HG02610 (cell line): ENCODE measurements around the gene TNFRSF14.

Experiments used
- ATAC-seq: cut with Tn5 transposase; IDR thresholded peaks from one replicate; pipeline ENCODE4 v1.9.1; 2021; ENCODE audit warnings: mild to moderate bottlenecking, moderate library complexity; ENCODE audit not compliant: unreplicated experiment

The TNFRSF14 gene

DNA sequence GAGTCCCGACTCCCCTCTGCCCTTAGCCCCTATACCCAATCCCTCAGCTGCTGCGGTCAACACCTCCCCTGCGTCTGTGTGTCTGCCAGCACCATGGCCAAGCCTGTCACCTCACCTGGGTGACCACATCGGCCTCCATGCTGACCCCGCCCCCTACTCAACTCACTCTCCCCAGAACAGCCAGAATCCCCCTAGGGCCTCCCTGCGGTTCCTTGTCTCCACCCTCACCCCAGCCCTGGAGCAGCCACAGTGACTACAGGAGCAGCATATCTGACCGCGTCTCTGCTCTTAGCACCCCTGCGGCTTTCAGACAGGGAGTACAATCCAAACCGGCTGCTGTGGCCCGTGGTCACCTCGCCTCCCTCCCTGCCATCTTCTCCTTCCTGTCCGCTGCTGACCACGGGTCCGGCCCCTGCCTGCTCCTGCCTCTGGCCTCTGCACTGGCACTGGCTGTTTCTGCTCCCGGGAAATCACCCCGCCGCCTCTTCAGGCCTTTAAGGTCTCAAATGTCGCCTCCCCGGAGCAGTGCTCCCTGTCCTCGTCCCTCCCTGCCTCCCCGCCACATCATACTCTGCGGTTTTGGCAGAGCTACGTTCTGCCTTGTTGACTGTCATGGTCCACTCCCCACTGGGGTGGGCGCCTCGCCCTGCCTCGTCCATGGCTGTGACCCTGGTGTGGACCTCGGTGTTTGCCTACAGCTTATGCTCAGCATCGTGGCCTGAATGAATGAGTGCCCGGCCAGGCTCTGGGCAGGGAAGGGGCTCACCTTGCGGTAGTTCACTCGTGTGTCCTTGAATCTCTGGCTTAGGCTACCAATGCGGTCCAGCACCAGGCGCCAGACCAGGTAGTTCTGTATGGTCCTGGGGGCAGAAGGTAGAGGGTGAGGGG, 41.5 kb downstream of the TNFRSF14 start:
- no peak for ATAC-seq

DNA sequence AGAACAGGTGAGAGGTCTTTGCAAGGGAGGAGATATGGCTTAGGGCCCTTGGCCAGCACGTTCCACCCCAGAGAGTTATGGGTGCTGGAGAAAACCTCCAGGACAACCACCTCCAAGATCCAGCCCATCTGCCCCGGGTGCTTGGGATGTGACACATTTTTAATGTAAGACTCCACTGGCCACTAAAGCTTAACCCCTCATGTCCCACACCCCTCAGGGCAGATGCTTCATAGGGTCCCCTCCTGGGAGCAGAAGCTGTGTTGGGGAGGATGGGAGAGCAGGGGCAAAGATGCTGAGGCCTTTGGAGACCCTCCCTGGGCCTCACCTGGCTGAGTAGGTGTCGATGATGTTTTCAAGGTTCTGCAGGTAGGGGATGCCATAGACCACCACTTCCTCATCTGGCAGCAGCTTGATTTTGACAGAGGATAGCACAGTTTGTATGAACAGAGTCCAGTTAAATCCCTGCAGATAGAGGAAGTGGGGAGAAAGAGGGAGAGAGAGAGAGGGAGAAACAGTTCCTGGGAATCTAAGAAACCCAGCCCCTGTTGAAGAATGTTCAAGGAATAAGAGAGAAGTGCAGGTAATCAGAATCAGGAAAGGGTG, 42.3 kb downstream of the TNFRSF14 start:
- ATAC-seq: no peak

DNA sequence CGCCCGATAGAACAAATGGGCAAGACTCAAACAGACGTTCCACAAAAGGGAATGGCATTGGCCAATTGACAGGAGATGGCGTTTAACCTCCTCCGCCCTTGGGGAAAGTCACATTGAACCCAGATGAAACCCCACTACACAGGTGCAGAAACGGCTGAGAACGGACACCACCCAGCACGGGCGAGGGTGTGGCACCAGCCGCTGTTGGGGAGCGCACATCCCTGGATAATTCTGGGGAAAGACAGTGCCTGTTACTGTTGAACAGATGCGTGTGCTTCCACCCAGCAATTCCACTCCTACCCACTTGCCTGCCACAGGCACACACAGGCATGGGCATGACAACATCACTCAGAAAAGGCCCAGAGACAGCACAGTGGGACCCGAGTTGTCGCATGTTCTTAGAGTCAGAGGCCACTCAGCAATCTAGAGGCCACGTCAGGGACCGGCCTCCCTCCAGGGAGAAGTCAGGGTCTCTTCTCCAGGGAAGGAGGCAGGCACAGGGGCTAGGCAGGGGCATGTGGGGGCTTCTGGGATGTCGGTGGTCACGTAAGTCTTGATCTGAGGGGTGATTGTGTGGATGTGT, 45.6 kb downstream of the TNFRSF14 start:
- ATAC-seq: no peak

DNA sequence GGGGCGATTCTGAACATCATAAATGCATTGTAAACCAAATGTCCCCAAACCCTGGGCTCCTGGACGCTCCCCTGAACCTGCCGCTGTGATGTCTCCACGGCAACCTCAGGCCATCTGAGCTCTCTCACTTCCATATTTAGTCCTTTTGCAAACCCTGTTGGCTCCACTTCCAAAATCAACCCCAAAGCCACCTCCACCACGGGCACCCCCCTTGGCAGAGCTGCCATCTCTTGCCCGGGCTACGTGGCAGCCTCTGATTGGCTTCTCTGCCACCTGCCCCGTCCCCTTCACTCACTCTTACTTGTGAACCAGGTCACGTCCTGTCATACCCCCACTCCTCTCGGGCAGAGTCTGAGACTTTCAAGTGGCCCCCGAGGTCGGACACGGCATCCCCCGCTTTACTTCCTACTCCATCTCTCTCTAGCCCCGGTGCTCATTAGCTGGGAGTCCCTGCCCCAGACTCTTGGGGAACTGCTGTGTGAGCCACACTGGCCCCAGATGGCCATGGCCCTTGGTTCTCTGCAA, 46.2 kb downstream of the TNFRSF14 start:
- ATAC-seq: no peak

DNA sequence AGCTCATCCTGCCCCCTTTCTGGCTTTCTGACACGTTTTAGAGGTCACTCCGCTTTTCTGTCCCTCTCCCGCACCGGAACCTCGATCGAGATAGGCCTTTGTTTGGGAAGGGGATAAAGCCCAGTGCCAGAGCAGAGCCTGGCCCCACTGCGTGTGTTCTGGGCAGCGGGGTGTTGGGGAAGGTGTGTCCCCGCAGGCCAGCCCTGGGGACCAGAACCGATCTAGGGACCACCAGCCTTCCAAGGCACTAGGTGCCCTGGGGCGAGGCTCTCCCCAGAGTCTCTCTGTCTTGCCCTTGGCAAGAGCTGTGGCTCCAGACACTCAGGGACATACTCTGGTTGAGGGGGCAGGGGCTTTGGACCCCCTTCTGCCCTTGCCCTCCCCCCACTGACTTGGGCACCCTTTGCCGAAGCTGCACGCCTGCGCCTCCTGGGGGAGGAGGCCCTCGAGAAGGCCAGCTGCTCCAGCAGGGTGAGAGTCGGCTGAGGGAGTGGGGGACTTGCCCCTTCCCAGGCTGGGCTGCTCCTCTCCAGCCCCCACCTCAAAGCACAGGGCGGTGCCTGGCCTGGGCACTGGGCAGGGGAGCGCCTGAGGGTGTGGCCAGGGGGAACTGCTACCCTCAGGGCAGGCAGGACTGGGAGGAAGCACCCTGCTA, 46.8 kb downstream of the TNFRSF14 start:
- ATAC-seq: no peak

DNA sequence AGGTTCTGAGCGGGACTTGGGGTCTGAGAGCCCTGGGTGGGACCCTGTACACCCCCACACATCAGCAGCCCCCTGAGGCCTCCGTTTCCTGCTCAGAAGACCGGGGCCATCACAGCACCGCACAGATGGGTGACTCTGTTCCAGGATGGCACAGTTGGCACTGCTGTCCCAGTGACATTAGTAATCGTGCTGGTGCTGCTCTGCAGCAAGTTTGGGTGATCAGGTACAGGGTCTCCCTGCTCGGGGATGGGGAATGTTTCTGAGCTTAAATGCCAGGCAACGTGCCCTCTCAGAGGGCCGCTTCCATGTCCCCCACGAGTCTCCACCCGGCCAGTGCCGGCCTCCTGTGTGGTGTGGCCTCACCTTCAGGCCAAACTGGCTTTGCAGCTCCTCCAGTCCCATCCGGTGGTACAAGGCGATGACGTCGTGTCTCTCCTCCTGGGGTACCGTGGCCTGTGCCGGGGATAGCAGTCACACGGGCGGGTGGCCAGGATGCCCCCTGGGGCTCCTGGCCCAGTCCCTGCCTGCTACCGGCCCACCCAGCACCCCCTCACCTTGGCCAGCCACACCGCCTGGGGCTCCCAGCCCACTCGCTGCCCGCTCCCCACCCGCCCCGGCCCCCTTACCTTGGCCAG, 47.5 kb downstream of the TNFRSF14 start:
- no peak for ATAC-seq

DNA sequence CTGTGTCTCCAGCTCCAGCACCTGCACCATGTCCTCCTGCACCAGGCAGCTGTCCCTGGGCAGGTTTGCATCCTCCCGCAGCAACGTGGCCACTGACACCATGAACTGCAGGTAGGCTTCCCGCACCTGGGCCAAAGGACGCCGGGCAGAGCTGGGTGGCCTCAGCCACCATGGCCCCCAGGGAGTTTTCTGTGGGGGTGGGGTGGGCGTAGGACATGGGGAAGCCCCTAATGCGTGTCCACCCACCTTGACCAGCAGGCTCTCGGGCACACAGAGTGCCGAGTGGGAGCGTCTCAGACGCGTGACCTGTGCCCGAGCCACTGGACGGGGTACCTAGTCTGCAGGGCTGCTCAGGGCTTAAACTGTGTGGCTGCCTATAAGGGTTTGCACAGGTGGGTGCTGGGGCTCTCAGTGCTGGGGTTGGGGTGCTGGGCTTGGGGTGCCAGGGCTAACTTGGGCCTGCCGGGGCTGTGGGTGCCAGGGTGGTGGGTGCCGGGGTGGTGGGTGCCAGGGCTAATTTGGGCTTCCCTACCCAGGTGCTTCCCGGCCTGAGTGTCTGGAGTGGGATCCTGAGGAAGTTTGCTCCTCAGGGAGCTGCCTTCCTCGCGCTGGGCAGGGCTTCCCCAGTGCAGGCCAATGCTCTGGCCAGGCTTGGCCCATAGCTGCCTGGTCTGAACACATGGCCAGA, 48.1 kb downstream of the TNFRSF14 start:
- no peak for ATAC-seq

DNA sequence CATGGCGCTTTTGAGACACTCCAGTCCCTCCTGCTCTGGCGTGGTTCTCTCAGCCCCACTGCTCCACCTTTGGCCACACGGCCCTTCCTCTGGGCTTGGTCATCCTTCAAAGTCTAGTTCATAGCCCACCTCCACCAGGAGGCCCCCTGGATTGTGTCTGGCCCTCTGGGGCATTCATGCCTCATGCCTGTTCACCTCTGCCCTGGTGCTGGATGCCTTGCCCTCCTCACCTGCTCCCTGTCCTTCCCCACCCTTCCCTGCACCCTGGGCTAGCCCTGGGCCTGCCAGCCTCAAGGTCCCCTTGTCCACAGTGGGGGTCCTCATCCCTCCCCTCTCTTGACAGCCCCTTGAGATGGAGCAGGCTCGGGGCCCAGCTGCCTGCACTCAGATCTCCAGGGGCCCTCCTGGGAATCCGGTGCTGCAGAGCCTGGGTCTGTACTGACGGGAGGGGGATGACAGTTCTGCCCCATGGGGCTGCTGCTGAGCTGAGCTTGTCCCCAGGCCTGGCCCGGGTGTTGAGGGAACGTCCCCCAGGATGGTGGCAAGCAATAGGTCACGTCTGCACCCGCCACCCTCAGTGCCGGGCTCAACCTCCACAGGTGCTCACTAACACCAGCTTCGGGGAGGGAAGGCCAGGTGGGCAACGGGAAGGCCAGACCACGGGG, 48.8 kb downstream of the TNFRSF14 start:
- no peak for ATAC-seq

DNA sequence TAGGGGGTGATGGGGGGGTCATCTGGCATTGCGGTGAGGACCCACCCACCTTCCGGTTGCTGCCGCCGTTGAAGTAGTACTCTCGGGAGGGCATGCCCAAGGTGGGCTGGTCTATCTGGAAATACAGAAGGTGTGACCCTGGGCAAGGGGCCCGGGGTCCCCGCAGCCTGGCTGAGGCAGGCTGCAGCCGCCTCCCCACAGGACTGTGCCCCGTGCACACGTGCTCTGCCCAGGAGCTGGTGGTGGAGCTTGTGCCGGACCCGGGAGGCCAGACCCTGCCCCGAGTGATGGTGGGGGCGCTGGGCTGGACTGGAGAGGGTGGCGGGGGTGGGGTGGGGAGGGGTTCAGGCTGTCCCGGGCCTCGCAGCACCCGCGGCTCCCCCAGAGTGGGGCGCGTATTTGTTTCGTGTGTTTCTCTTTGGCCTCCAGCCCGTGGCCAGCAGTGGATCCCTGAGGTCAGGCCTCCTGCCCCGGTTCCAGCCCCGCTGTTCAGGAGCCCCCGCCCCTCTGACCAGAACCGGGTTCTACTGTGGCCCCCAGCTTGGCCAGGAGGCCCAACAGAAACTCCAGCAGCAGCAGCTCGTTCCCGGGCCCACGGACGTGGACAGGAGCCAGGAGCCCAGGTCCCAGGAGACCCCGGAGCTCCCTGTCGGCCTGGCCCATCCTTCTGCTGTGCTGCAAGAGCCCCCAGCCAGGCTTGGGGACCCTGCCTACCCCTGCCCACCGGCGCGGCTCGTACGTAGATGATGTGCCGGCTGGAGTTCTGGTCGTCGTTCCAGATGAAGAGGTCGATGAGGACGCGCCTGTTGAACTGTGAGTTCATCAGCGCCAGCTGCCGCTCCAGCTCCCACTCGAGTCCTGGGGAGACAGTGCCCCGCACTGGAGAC, 49.6 kb downstream of the TNFRSF14 start:
- no peak for ATAC-seq

DNA sequence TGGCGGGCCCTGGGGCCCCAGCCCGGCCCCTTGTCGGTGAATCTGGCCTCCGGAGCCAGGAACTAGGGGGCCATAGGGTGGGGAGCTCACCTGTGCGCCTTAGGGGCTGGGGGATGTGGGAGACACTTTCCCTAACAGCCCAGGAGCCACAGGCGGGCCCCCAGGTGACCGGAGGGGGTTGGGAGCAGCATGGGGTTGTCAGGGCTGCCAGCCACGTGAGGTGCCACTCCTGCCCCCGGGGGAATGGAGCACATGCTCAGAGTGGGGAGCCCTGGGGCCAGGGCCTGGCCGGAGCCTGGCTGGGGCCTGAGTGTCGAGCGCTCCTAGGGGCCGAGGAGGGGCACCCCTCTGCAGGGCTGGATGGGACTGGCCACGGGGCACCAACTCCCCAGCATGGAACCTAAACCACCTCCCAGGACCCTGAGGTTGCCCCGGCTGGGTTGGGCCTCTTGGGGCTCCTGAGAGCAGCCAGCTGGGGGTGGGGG, 50.3 kb downstream of the TNFRSF14 start:
- no peak for ATAC-seq

DNA sequence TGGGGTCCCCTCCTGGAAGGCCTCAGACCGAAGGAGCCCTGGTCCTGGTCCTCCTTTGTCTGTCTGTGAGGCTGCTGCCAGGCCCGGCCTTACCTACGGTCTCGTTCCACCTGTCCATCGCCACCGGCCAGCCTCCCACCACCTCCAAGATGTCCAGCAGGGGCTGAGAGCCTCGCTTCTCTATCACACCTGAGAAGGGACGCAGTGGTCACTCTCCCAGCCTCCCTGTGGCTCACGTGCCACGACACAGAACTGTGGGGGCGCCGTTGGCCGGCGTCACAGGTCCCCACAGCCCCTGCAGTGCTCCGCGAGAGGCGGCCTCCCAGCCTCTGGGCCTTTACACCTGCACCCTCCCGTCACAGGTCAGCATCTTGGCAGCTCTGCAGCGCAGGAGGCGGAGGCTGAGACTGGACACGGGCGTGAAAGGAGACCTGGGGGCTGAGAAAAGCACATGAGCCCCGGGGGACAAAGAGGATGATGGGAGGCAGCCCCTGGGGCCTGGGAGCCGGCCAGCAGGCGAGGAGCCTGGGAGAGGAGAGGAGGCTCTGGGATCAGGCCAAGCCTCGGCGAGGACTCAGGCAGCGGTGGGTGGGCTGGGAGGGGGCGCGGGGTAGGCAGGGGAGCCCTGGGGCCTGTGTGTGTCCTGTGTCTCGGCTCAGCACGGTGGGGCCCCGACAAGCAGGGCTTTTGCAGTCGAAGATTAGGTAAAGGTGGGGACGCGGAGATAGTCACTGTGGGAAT, 50.9 kb downstream of the TNFRSF14 start:
- ATAC-seq: no peak

DNA sequence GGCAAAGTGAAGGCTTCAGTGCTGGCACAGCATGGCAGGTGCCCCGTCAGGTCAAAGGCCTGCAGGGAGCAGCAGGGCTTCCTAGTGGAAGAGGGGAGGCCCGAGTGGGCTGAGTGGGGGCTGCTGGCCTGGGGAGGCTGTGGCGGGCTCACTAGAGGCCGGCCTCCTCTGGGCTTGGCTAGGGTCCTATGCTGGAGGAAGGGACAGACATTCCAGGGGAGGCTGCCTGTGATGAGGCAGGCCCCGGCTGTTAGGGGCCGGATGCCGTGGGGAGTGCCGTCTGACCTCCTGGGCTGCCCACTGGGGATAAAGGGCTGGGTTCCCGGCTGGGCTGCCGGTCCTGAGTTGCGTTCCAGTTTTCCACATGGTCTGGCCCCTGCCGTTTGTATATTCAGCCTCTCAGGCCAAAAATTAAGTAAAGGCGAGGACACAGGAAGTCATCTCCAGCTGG, 51.5 kb downstream of the TNFRSF14 start:
- ATAC-seq: no peak

DNA sequence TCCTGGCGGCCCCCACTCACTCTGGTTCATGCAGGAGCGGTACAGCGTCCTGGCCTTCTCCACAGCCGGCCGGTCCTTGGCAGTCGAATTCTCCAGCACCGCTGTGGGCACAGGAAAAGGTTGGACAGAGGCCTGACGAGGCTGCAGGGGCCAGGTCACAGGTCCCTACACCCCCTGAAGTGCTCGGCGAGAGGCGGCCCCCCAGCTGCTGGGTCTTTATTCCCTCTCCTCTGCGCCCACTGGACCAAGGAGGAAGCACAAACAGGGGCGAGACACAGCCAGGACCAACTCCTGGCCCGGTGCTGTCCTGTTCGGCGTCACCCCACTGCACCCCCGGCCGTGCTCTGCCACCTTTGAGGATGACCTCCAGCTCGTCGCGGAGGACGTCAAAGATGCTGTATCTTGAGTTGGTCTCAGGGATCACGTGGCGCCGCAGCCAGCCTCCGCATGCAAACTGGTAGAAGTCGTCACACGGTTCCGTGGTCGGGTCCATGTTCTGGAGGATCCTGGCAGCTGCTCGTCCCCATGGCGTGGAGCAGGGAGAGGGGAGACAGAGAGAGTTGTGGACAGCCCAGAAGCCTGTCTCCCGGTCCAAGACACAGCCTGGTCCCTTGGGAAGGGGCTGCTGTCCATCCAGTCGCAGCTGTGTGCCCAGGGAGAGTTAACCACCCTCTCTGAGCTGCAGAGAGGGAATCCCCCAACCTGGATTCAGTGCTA, 53.3 kb downstream of the TNFRSF14 start:
- no peak for ATAC-seq

DNA sequence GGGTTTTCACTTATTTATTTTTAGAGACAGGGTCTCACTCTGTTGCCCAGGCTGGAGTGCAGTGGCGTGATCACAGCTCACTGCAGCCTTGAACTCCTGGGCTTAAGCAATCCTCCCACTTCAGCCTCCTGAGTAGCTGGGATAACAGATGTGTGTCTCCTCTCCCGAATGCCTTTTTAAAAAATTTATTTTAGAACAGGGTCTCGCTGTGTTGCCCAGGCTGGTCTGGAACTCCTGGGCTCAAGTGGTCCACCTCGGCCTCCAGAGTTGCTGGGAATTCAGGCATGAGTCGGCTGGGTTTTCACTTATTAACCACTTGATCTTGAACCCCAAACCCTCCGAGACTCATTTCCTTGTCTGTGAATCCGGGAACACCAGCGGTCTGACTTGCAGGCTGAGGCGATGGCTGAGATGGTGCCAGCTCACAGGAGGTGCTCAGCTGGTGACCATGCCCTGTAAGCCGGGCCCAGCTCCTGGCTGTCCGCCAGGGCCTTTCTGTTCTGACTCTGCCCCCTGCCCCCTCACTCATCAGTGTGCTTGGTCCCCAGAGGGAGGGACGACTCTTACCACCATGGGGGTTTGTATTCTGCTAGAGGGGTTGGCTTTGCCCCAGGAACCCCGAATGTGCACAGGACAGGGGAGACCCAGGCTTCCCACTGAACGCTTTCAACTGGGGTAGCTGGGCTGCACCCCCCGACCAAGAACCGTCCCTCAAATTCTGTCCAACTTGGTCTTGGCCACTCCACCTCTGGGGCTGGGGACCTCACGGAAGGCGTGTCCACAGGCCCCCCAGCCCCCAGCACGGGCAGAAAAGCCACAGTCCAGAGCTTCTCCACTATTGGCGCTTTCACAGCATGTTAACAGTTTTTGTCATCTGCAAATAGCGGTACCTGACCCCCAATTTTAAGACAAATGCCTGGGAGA, 54.1 kb downstream of the TNFRSF14 start:
- ATAC-seq: no peak

DNA sequence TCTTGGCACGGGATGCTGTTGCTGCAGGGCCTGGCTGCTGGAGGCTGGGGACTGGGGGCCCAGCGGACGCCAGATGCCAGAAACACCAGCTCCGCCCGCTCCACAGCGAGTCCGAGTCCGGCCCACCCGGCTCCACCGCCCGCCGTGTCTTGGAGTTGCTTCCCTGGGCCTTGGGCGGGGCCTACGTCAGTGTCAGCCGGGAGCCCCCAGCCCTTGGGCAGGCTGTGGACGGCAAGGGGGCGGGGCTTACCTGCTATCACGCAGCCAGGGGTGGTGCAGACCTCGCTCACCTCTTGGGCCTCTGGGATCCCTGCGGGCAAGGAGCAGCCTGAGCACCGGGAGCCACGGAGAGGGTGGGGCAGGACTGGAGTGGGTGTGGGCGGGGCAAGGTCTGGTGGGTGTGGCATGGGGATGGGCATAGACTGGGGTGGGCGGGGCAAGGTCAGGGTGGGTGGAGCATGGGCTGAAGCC, 54.9 kb downstream of the TNFRSF14 start:
- no peak for ATAC-seq
